Activated CD4-positive, alpha-beta T cell treated with anti-CD3 and anti-CD28 coated beads for 36 hours (primary cell): ENCODE measurements around the gene ZNF580. TPM values are rescaled to one million over a fixed set of nuclear protein-coding genes. Genes with fewer than 3 reads are reported as not detected.

Experiments
- ATAC-seq: fragments of 200-7000 bp; cut with Tn5 transposase; one replicate; pipeline ENCODE4 v1.10.0; 2021; ENCODE audit warnings: mild to moderate bottlenecking, moderate library complexity
- CTCF ChIA-PET: fragments of 350-600 bp; sonication (Branson Sonifier 250); formaldehyde crosslinking; loops from one replicate; lab custom pipeline; 2021; ENCODE audit warnings: antibody characterized with exemption; lab: Charles Lee
- POLR2A ChIA-PET: fragments of 350-600 bp; sonication (Branson Sonifier 250); formaldehyde crosslinking; loops from one replicate; lab custom pipeline; 2021; ENCODE audit warnings: antibody characterized with exemption, inconsistent platforms; lab: Charles Lee
- DNase-seq: peaks from one replicate; pipeline ENCODE4 v3.0.0-alpha.2; 2020
- H3K27ac Mint-ChIP-seq: one replicate; pipeline ENCODE4 v1.8.0; 2021; ENCODE audit warnings: mixed read lengths
- H3K27me3 Mint-ChIP-seq: one replicate; pipeline ENCODE4 v1.8.0; 2021; ENCODE audit warnings: mixed read lengths
- H3K36me3 Mint-ChIP-seq: one replicate; pipeline ENCODE4 v1.8.0; 2021; ENCODE audit warnings: low read depth, mixed read lengths
- H3K4me1 Mint-ChIP-seq: one replicate; pipeline ENCODE4 v1.8.0; 2021; ENCODE audit warnings: mixed read lengths
- H3K4me3 Mint-ChIP-seq: one replicate; pipeline ENCODE4 v1.8.0; 2021; ENCODE audit warnings: mild to moderate bottlenecking, moderate library complexity, mixed read lengths
- H3K9me3 Mint-ChIP-seq: one replicate; pipeline ENCODE4 v1.8.0; 2021; ENCODE audit warnings: low read depth, mixed read lengths
- intact Hi-C, 2 experiments: fragments of 100-400 bp; cut with DNase I in 1 of 2; cut with micrococcal nuclease in 1 of 2; formaldehyde crosslinking; loops; one replicate each; pipeline versions ENCODE4 v1.14.2 to v1.15.1; 2022 to 2024; cut with DNase I, micrococcal nuclease
- total RNA-seq, 2 experiments: library from RNA; stranded (reverse); gene quantifications; one replicate each; pipeline ENCODE4 v1.2.3, GENCODE V29; 2021

Gene ZNF580
- total RNA-seq, 2 experiments from 2014 or later = 24.2 to 35.6 TPM

DNA sequence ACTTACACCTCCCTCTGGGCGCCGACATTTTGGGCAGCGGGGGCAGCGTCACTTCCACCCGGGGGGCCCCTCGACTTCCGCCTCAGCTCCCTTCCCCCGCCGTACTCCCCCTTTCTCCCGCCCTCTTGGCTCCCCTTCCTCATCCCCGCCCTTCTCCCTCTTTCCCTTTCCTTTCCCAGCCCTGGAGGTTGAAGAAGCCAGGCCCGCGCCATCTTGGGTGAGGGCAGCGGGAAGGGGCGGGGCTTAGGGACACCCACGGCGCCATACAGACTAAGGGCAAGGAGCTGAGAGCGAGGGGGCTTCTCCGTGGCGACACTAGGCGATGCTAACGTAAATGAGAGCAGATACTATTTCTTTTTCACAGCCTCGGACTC, 41.3 kb upstream of the ZNF580 start, which contains the start of gene FIZ1:
TSS of gene FIZ1 (minus strand) at position 50 of the 374 bp plus-strand sequence. CDS start 1,652 bp downstream, outside the sequence.
- Mint-ChIP-seq H3K4me3 (peak within 1 kb of the TSS; percentile 89), H3K36me3 (peaks cover 44% of the 10 kb centered on the region), H3K4me1 (peaks cover 29% of the 10 kb centered on the region), H3K27me3 (no peaks in the 10 kb centered on the region), H3K27ac (peak within 1 kb of the TSS; percentile 99), H3K9me3 (no peaks in the 10 kb centered on the region)
- intact Hi-C loops = loop anchor here (1.0 to 2.0 kb wide), 21 partner anchors 12 to 1733 kb away; partner anchors contain the start of genes U2AF2 (in 2 of the 2), ZNF579 (in 2 of the 2), ZNF784 (in 2 of the 2) and EPN1 (in 1 of the 2)
- DNase-seq (peak; percentile 98), ATAC-seq (peak; percentile 79)
- CTCF ChIA-PET = interaction anchor here (0.6 to 1.3 kb wide), 5 partner anchors 38 to 419 kb away, joined by 3 to 7 read pairs (median 4); partner anchors contain the start of genes SYT5 and U2AF2
- POLR2A ChIA-PET = interaction anchor here (0.5 to 1.8 kb wide), 14 partner anchors 12 to 583 kb away, joined by 3 to 12 read pairs (median 4); partner anchors contain the start of genes CCDC106, SYT5, U2AF2 and UBE2S

GRCh38 chr19:55599842-55600661, 40.8 kb upstream of the ZNF580 start, which contains the start of gene ZNF524:
Gene ZNF524 (plus strand): TSS chr19:55600288. CDS start chr19:55602113, 1,825 bp downstream.
- intact Hi-C loops = loop anchor here (1.0 to 10.0 kb wide), 25 partner anchors 13 to 1733 kb away; partner anchors contain the start of genes U2AF2 (in 2 of the 2), ZNF579 (in 2 of the 2), ZNF784 (in 2 of the 2) and DNAAF3 (in 1 of the 2)
- peaks cover 39% of the 10 kb centered on the region for H3K36me3 Mint-ChIP-seq
- no peaks in the 10 kb centered on the region for H3K27me3 Mint-ChIP-seq
- no peaks in the 10 kb centered on the region for H3K9me3 Mint-ChIP-seq
- ChIA-PET POLR2A (interaction anchor here (0.6 to 1.8 kb wide), 9 partner anchors 12 to 521 kb away, joined by 3 to 12 read pairs (median 4); partner anchors contain the start of genes U2AF2, UBE2S, ZNF579 and ZNF784), CTCF (interaction anchor here (1.1 to 1.3 kb wide), 3 partner anchors 37 to 54 kb away, joined by 4 to 7 read pairs (median 5); partner anchors contain the start of gene U2AF2)
- peak within 1 kb of the TSS; percentile 89 for H3K4me3 Mint-ChIP-seq
- DNase-seq (peak; percentile 91), ATAC-seq (peak; percentile 57)
- peaks cover 35% of the 10 kb centered on the region for H3K4me1 Mint-ChIP-seq
- peak within 1 kb of the TSS; percentile 99 for H3K27ac Mint-ChIP-seq

GRCh38 chr19:55600662-55601028, 40.2 kb upstream of the ZNF580 start:
- no peak for ATAC-seq
- CTCF ChIA-PET = interaction anchor here (1.3 kb wide), 1 partner anchor 37 kb away, joined by 5 read pairs; no protein-coding TSS in a partner anchor
- peak overlapping the region; percentile 78 for H3K4me3 Mint-ChIP-seq
- H3K36me3 Mint-ChIP-seq = peaks cover 33% of the 10 kb centered on the region
- no peaks in the 10 kb centered on the region for H3K27me3 Mint-ChIP-seq
- H3K27ac Mint-ChIP-seq = peak overlapping the region; percentile 90
- POLR2A ChIA-PET = interaction anchor here (0.6 kb wide), 1 partner anchor 53 kb away, joined by 3 read pairs; no protein-coding TSS in a partner anchor
- H3K9me3 Mint-ChIP-seq = no peaks in the 10 kb centered on the region
- peaks cover 35% of the 10 kb centered on the region for H3K4me1 Mint-ChIP-seq
- intact Hi-C loops = loop anchor here in 1 of 2 experiments (1.0 to 10.0 kb wide), 4 partner anchors 139 to 1151 kb away; partner anchors contain the start of genes DNAAF3, ISOC2 and LENG8
- no peak for DNase-seq

- H3K27me3 Mint-ChIP-seq = no peaks in the 10 kb centered on the region
- ATAC-seq = no peak
- H3K9me3 Mint-ChIP-seq = no peaks in the 10 kb centered on the region
- peak overlapping the region; percentile 90 for H3K27ac Mint-ChIP-seq
- H3K36me3 Mint-ChIP-seq = peaks cover 30% of the 10 kb centered on the region
- ChIA-PET CTCF (no interaction called here), POLR2A (interaction anchor here (0.6 kb wide), 1 partner anchor 53 kb away, joined by 3 read pairs; no protein-coding TSS in a partner anchor)
- intact Hi-C loops = loop anchor here in 1 of 2 experiments (10.0 kb wide), 1 partner anchor 436 kb away; the partner anchor contains the start of gene DNAAF3
- no peak for DNase-seq
- peaks cover 36% of the 10 kb centered on the region for H3K4me1 Mint-ChIP-seq
- H3K4me3 Mint-ChIP-seq = peak overlapping the region; percentile 78
These were observed 39.7 kb upstream of the ZNF580 start for GRCh38 chr19:55601084-55601483.

- no peak overlapping the region for H3K4me3 Mint-ChIP-seq
- no peaks in the 10 kb centered on the region for H3K27me3 Mint-ChIP-seq
- peaks cover 44% of the 10 kb centered on the region for H3K4me1 Mint-ChIP-seq
- DNase-seq (no peak), ATAC-seq (no peak)
- no peaks in the 10 kb centered on the region for H3K9me3 Mint-ChIP-seq
- intact Hi-C loops = loop anchor here in 1 of 2 experiments (10.0 kb wide), 1 partner anchor 438 kb away; the partner anchor contains the start of gene DNAAF3
- H3K27ac Mint-ChIP-seq = no peak overlapping the region
- POLR2A ChIA-PET = interaction anchor here (0.7 kb wide), 1 partner anchor 201 kb away, joined by 3 read pairs; no protein-coding TSS in a partner anchor
- CTCF ChIA-PET = no interaction called here
- H3K36me3 Mint-ChIP-seq = peaks cover 25% of the 10 kb centered on the region
These were observed 38.4 kb upstream of the ZNF580 start for GRCh38 chr19:55602104-55603001.

- DNase-seq (no peak), ATAC-seq (no peak)
- POLR2A ChIA-PET = no interaction called here
- Mint-ChIP-seq H3K9me3 (no peaks in the 10 kb centered on the region), H3K27me3 (no peaks in the 10 kb centered on the region), H3K36me3 (peaks cover 27% of the 10 kb centered on the region), H3K27ac (no peak overlapping the region), H3K4me1 (peaks cover 49% of the 10 kb centered on the region), H3K4me3 (peak overlapping the region; percentile 30)
- intact Hi-C loops = loop anchor here in 1 of 2 experiments (10.0 kb wide), 1 partner anchor 438 kb away; the partner anchor contains the start of gene DNAAF3
- CTCF ChIA-PET = no interaction called here
These were observed 37.7 kb upstream of the ZNF580 start for GRCh38 chr19:55603115-55603514.

DNA sequence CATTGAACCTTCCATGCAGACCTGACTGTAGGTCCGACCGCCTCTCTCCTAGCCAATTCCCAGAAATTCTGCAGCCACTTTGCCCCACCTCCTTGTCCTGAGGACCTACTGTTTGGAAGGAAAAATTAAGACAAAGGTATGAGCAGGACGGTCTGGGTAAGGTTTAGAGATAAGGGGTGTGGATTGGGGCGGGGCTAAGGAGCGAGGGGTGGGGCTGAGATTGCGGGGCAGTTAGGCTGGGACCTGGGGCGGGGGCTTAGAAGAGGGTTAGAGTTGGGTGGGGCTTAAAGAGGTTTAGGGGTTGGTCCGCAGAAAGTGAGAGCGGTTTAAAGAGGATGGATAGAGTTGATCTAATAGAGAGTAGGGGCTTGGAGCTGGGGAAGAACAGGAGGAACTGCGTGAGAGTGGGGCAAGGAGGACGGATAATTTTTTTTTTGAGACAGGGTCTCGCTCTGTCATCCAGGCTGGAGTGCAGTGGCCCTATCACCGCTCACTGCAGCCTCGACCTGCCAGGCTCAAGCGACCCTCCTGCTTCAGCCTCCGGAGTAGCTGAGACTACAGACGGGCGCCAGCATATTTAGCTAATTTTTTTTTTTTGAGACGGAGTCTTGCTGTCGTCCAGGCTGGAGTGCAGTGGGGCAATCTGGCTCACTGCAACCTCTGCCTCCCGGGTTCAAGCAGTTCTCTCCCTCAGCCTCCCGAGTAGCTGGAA, 37.1 kb upstream of the ZNF580 start:
- peak overlapping the region; percentile 96 for H3K27ac Mint-ChIP-seq
- intact Hi-C loops = loop anchor here in 1 of 2 experiments (10.0 kb wide), 1 partner anchor 439 kb away; the partner anchor contains the start of gene DNAAF3
- no peaks in the 10 kb centered on the region for H3K27me3 Mint-ChIP-seq

DNA sequence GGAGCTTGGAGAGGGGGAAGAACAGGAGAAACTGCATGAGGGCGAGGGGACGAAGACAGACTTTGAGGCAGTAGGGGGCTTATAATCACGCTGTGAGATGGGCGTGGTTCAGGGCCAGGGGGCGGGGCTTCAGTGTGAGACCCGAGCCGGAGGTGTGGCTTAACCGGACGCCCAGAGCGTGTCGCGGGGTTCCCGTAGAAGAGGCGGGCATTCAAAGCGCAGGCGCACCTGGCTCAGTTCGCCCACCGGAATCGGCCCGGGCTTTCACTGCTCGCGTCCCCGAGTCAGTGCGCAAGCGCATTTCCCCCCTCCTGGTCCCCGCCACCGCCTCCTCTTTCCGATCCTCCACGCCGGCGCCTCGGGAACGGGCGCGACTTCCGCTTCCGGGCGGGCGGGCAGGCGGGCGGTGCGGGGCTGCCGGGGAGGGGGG, 35.6 kb upstream of the ZNF580 start:
- H3K36me3 Mint-ChIP-seq = peaks cover 34% of the 10 kb centered on the region
- ATAC-seq (peak; percentile 87), DNase-seq (peak; percentile 100)
- H3K4me3 Mint-ChIP-seq = peak overlapping the region; percentile 88
- H3K4me1 Mint-ChIP-seq = peaks cover 57% of the 10 kb centered on the region
- H3K27me3 Mint-ChIP-seq = no peaks in the 10 kb centered on the region
- POLR2A ChIA-PET = no interaction called here
- intact Hi-C loops = loop anchor here (1.0 to 10.0 kb wide), 16 partner anchors 18 to 1468 kb away; partner anchors contain the start of genes CNOT3 (in 1 of the 2), DNAAF3 (in 1 of the 2), ISOC2 (in 1 of the 2) and KMT5C (in 1 of the 2)
- H3K27ac Mint-ChIP-seq = peak overlapping the region; percentile 96
- H3K9me3 Mint-ChIP-seq = no peaks in the 10 kb centered on the region
- CTCF ChIA-PET = interaction anchor here (0.6 to 4.1 kb wide), 9 partner anchors 15 to 669 kb away, joined by 3 to 33 read pairs (median 10); partner anchors contain the start of genes KMT5C and ZNF784

More for the DNA sequence above, 37.1 kb upstream of the ZNF580 start:
- peaks cover 50% of the 10 kb centered on the region for H3K4me1 Mint-ChIP-seq
- ChIA-PET CTCF (interaction anchor here (0.8 to 4.1 kb wide), 3 partner anchors 18 to 28 kb away, joined by 3 to 33 read pairs (median 3); no protein-coding TSS in a partner anchor), POLR2A (no interaction called here)
- peaks cover 26% of the 10 kb centered on the region for H3K36me3 Mint-ChIP-seq
- H3K9me3 Mint-ChIP-seq = no peaks in the 10 kb centered on the region
- DNase-seq (peak; percentile 36), ATAC-seq (no peak)
- peak overlapping the region; percentile 30 for H3K4me3 Mint-ChIP-seq
